CD4-positive, alpha-beta T cell (primary cell): ENCODE data around the gene INPP4A. TPM values are rescaled to one million over a fixed set of nuclear protein-coding genes. Genes with fewer than 3 reads are reported as not detected.

ENCODE experiments used
- ATAC-seq: fragments of 200-7000 bp; cut with Tn5 transposase; one replicate; pipeline ENCODE4 v1.10.0; 2022; ENCODE audit warnings: mild to moderate bottlenecking; ENCODE audit not compliant: poor library complexity
- CTCF ChIA-PET: fragments of 350-600 bp; sonication (Branson Sonifier 250); formaldehyde crosslinking; loops from one replicate; lab custom pipeline; 2021; ENCODE audit warnings: antibody characterized with exemption, inconsistent platforms; lab: Charles Lee
- POLR2A ChIA-PET: fragments of 350-600 bp; sonication (Branson Sonifier 250); formaldehyde crosslinking; loops from one replicate; lab custom pipeline; 2021; ENCODE audit warnings: antibody characterized with exemption, inconsistent platforms; lab: Charles Lee
- DNase-seq, 14 experiments: peaks; one replicate each; pipeline ENCODE4 v3.0.0-alpha.2; 2013 to 2020; ENCODE audit warnings: mixed read lengths in 2 of 14
- H3K27ac ChIP-seq, 2 donors: one replicate each; pipeline versions ENCODE4 v1.5.1 to v1.7.0; 2013; ENCODE audit warnings: low read length in 2 of 2, low read depth in 1 of 2, mild to moderate bottlenecking in 1 of 2
- H3K27me3 ChIP-seq, 2 experiments: 1 replicate in 1 of 2; 2 replicates in 1 of 2; pipeline versions ENCODE4 v1.6.1 to v1.7.0; 2013; ENCODE audit warnings: low read length in 2 of 2, control low read depth in 1 of 2, mild to moderate bottlenecking in 1 of 2, moderate library complexity in 1 of 2; ENCODE audit not compliant: insufficient read depth in 2 of 2, control insufficient read depth in 1 of 2
- H3K36me3 ChIP-seq: one replicate; pipeline ENCODE4 v1.6.1; 2013; ENCODE audit warnings: low read length, control low read depth; ENCODE audit not compliant: insufficient read depth
- H3K4me1 ChIP-seq: one replicate; pipeline ENCODE4 v1.6.1; 2013; ENCODE audit warnings: low read length, control low read depth; ENCODE audit not compliant: insufficient read depth
- H3K4me3 ChIP-seq: one replicate; pipeline ENCODE4 v1.5.1; 2013; ENCODE audit warnings: mild to moderate bottlenecking, low read length, moderate library complexity
- H3K9me3 ChIP-seq, 2 experiments: 1 replicate in 1 of 2; 2 replicates in 1 of 2; pipeline versions ENCODE4 v1.6.1 to v1.7.0; 2013; ENCODE audit warnings: low read length in 2 of 2, mild to moderate bottlenecking in 2 of 2, control low read depth in 1 of 2, moderate library complexity in 1 of 2; ENCODE audit not compliant: control insufficient read depth in 1 of 2, insufficient read depth in 1 of 2
- H3K27ac Mint-ChIP-seq: one replicate; pipeline ENCODE4 v1.8.0; 2020; ENCODE audit warnings: mixed read lengths
- H3K27me3 Mint-ChIP-seq: one replicate; pipeline ENCODE4 v1.8.0; 2021; ENCODE audit warnings: mixed read lengths
- H3K36me3 Mint-ChIP-seq: one replicate; pipeline ENCODE4 v1.8.0; 2021; ENCODE audit warnings: low read depth, mixed read lengths
- H3K4me1 Mint-ChIP-seq: one replicate; pipeline ENCODE4 v1.8.0; 2021; ENCODE audit warnings: low read depth, mixed read lengths
- H3K4me3 Mint-ChIP-seq: one replicate; pipeline ENCODE4 v1.8.0; 2020; ENCODE audit warnings: mild to moderate bottlenecking, mixed read lengths
- H3K9me3 Mint-ChIP-seq: one replicate; pipeline ENCODE4 v1.8.0; 2020; ENCODE audit warnings: mixed read lengths
- CTCF ChIP-seq: fragments of 200-600 bp; IDR thresholded peaks from one replicate; pipeline ENCODE4 v1.8.0; 2022; ENCODE audit warnings: antibody characterized with exemption, mild to moderate bottlenecking
- intact Hi-C, 2 experiments: fragments of 100-400 bp; cut with DNase I in 1 of 2; cut with micrococcal nuclease in 1 of 2; formaldehyde crosslinking; loops; one replicate each; pipeline versions ENCODE4 v1.15.1 to v1.9.0; 2023 to 2025; cut with DNase I, micrococcal nuclease
- total RNA-seq, 174 experiments: library from RNA in 2 of 174; stranded (reverse) in 2 of 174; gene quantifications; one replicate each; pipeline ENCODE4 v1.2.3 and lab custom pipeline; 2021 to 2026

The INPP4A gene
- total RNA-seq, 2 experiments from 2014 or later: 86.4 to 89.2 TPM

GRCh38 chr2:98569197-98569793 lies 124.6 kb downstream of the INPP4A start:
- Mint-ChIP-seq H3K4me3 (no peak overlapping the region), H3K27me3 (no peaks in the 10 kb centered on the region), H3K36me3 (peaks cover 91% of the 10 kb centered on the region), H3K4me1 (no peaks in the 10 kb centered on the region), H3K9me3 (no peaks in the 10 kb centered on the region), H3K27ac (peak overlapping the region; percentile 36)
- H3K36me3 ChIP-seq: peaks cover 100% of the 10 kb centered on the region
- H3K4me3 ChIP-seq: no peak overlapping the region
- peak; percentile 55 to 83 (median 68) for DNase-seq
- H3K4me1 ChIP-seq: no peaks in the 10 kb centered on the region
- H3K9me3 ChIP-seq: no peaks in the 10 kb centered on the region
- intact Hi-C loops: loop anchor here (1.0 to 5.0 kb wide), 5 partner anchors 63 to 498 kb away; no protein-coding TSS in a partner anchor
- TF ChIP-seq CTCF: peak; percentile 93
- H3K27ac ChIP-seq: no peak overlapping the region
- no peaks in the 10 kb centered on the region for H3K27me3 ChIP-seq
- ChIA-PET POLR2A (interaction anchor here (0.9 kb wide), 1 partner anchor 10 kb away, joined by 3 read pairs; no protein-coding TSS in a partner anchor), CTCF (interaction anchor here (0.6 to 1.4 kb wide), 19 partner anchors 9 to 608 kb away, joined by 3 to 8 read pairs (median 3); no protein-coding TSS in a partner anchor)
- ATAC-seq: peak; percentile 92

GRCh38 chr2:98569915-98570314 lies 125.3 kb downstream of the INPP4A start:
- H3K36me3 ChIP-seq: peaks cover 99% of the 10 kb centered on the region
- H3K27ac Mint-ChIP-seq: peak overlapping the region; percentile 36
- ChIA-PET POLR2A (interaction anchor here (0.5 kb wide), 1 partner anchor 79 kb away, joined by 3 read pairs; no protein-coding TSS in a partner anchor), CTCF (interaction anchor here (1.4 kb wide), 1 partner anchor 80 kb away, joined by 4 read pairs; no protein-coding TSS in a partner anchor)
- no peaks in the 10 kb centered on the region for H3K4me1 Mint-ChIP-seq
- no peak for DNase-seq
- H3K27ac ChIP-seq: no peak overlapping the region
- no peak overlapping the region for H3K4me3 Mint-ChIP-seq
- no peaks in the 10 kb centered on the region for H3K27me3 ChIP-seq
- no peaks in the 10 kb centered on the region for H3K9me3 ChIP-seq
- TF ChIP-seq CTCF: no peak
- H3K9me3 Mint-ChIP-seq: no peaks in the 10 kb centered on the region
- no peak overlapping the region for H3K4me3 ChIP-seq
- peaks cover 93% of the 10 kb centered on the region for H3K36me3 Mint-ChIP-seq
- intact Hi-C loops: loop anchor here (1.0 to 5.0 kb wide), 5 partner anchors 62 to 497 kb away; no protein-coding TSS in a partner anchor
- no peaks in the 10 kb centered on the region for H3K4me1 ChIP-seq
- ATAC-seq: no peak
- no peaks in the 10 kb centered on the region for H3K27me3 Mint-ChIP-seq

GRCh38 chr2:98570356-98570755 lies 125.7 kb downstream of the INPP4A start:
- Histone ChIP-seq H3K27ac (no peak overlapping the region), H3K27me3 (no peaks in the 10 kb centered on the region), H3K4me1 (no peaks in the 10 kb centered on the region), H3K9me3 (no peaks in the 10 kb centered on the region), H3K4me3 (no peak overlapping the region), H3K36me3 (peaks cover 99% of the 10 kb centered on the region)
- Mint-ChIP-seq H3K4me3 (no peak overlapping the region), H3K4me1 (no peaks in the 10 kb centered on the region), H3K36me3 (peaks cover 93% of the 10 kb centered on the region), H3K9me3 (no peaks in the 10 kb centered on the region), H3K27ac (no peak overlapping the region), H3K27me3 (no peaks in the 10 kb centered on the region)
- intact Hi-C loops: no loop called here
- ChIA-PET CTCF (no interaction called here), POLR2A (interaction anchor here (0.5 kb wide), 1 partner anchor 79 kb away, joined by 3 read pairs; no protein-coding TSS in a partner anchor)
- TF ChIP-seq CTCF: no peak
- DNase-seq (no peak), ATAC-seq (no peak)
